NCI-H2107 treated with DMSO at 0.1 percent for 48 hours (cell line): Measurements from ENCODE around the gene TATDN2.

Source experiments
- DNase-seq: peaks from one replicate; lab custom pipeline; 2025; ENCODE audit not compliant: unreplicated experiment; lab: John Stamatoyannopoulos, UW

TATDN2 gene, protein sequence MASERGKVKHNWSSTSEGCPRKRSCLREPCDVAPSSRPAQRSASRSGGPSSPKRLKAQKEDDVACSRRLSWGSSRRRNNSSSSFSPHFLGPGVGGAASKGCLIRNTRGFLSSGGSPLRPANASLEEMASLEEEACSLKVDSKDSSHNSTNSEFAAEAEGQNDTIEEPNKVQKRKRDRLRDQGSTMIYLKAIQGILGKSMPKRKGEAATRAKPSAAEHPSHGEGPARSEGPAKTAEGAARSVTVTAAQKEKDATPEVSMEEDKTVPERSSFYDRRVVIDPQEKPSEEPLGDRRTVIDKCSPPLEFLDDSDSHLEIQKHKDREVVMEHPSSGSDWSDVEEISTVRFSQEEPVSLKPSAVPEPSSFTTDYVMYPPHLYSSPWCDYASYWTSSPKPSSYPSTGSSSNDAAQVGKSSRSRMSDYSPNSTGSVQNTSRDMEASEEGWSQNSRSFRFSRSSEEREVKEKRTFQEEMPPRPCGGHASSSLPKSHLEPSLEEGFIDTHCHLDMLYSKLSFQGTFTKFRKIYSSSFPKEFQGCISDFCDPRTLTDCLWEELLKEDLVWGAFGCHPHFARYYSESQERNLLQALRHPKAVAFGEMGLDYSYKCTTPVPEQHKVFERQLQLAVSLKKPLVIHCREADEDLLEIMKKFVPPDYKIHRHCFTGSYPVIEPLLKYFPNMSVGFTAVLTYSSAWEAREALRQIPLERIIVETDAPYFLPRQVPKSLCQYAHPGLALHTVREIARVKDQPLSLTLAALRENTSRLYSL

DNA sequence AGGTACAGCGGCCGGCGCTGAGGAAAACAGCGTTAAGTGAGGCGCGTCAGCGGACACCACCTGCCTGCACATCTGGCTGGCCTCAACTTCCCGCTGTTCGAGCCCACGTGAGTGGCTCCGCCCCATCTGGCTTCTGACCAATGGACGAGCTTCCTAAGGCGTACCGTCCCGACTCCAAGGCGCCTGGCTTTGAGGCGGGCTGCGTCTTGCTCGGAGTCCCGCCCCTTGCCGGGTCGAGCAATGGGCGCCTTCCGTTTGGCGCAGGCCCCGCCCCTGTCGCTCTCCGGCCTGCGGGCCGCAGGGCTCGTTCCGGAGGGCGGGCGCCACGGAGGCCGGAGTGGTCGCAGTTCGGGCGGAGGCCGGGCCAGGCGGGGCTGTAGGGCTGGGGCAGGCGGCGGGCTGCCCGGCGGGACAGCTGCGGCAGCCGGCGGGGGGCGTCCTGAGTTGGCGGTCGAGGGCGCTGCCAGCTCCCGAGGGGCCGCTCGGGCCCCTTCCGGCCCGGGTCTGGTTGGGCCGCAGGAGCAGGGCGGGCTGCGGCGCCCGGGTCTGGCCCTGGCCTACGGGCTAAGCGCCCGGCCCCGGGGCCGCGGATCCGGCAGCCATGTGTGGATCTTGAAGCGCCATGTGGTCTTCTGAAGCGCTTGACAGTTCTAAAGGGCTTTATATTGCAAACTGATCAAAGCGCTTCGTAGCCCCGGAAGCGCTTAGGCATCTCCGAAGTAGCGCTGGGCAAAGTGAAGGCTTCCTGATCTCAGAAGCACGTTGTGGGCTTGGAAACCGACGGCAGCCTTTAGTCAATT is at the start of gene TATDN2:
Gene TATDN2 (plus strand): TSS at position 276 of the 800 bp plus-strand sequence. CDS start 742 bp downstream, outside the sequence.
- DNase-seq: peak; percentile 41

DNA sequence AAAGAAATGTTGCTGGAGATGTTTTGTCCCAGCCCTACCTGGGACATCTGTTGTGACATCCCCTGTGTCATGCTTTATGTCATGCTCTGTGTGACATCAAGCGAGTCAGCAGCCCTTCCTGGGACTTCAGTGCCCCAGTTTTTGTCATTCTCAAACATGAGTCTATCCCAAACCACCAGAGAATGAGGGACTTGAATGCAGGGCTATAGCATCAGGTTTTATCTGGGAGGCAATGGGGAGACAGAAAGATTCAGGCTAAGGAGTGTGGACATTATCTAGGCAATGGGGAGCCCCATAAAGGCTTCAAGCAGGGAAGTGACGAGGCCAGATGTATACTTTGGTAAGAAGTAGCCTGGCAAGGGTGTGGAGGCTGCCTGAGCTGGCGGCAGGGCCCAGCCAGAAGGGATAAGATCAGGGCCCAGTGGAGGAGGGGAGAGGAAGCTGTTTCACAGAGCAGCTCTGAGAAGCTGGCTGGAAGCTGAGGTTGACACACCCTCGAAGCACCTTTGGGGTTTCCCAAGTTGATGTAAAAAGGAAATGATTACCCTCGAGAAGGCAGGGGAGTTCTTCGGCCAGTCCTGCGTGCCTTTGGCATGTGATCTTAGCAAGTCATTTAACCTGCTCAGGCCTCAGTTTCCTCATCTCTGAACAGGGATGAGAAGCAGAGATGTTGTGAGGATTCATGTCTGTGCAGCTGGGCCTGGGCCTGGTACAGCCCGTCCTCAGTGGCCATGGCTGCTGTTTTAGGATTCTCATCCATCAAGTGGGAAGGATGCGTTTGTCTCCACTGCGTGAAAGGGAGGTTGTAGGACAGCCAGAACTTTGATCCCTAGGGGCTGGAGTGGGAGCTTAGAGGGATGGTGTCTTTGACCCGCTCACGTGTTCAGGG is 49.3 kb upstream of the TATDN2 start:
- no peak for DNase-seq

DNA sequence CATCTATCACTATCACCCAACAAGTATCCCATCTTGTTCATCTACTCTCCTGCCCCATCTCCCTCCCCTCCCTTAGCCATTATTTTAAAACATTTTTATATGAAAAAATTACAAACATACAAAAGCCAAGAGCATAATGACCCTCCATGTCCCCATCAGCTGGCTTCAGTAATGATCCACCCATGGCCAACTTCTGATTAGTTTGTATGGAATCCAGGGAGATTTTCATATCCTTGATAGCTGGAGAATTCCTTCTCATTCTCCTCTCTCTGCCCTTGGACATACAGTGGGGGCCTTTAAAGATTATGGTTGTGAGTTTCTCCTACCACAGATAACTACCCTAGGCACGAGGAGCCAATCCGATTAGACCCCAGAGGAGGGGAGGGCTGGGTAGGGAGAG is 43.3 kb upstream of the TATDN2 start:
- no peak for DNase-seq

DNA sequence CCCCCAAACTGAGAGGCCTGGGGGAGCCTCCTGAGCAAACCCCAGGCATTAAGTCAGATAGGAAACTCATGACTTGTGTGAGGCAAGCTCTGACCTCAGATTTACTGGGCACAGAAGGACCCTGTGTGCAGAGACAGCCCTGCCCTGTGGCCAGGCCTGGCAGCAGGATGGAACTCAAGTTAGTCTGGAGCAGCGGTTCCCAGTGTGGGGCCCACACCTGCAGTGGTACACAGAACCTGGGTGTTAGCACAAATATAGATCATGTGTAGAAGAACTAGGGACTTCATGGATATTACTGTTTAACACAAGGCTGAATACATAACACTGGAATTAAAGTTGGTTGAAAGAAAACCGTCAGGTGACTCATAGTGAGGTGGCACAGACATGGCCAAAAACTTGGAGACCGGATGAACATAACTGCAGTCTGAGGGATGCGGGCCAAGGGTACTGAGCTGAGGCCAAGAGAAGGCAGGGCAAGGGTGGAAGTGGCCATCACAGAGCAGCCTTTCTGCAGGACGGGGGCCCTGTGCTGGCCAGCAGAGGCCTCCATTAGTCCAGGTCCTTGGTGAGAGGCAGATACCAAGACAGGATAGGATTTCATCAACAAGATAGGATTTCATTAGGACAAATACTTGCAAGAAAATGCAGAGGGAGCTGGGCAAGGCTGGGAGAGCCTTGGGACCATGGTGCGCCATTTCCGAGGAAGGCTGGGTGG is 42.7 kb upstream of the TATDN2 start:
- no peak for DNase-seq

GRCh38 chr3:10206166-10206511 is 42.1 kb upstream of the TATDN2 start:
- DNase-seq: no peak

- DNase-seq: no peak
Observed at GRCh38 chr3:10213156-10213792, 35.0 kb upstream of the TATDN2 start.

- no peak for DNase-seq
Observed at GRCh38 chr3:10215578-10216368, 32.5 kb upstream of the TATDN2 start.

GRCh38 chr3:10217359-10217758 is 30.9 kb upstream of the TATDN2 start:
- no peak for DNase-seq

DNA sequence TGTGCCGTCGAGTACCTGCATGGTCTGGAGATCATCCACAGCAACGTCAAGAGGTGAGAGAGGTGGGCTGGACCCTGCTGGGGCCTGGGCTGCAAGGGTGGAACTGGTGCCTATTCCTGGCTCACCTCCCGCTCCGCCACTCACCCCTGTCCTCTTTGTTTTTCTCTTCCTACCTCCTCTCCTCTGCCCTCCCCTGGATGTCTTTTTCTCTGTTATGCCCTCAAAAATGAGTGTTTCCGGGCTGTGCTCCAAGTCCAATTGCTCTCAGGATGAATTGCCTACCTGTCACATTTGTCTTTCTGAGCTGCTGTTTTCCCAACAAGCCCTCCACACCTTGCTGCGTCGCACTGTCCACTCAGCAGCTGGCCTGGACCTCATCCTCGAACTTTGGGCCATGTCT is 28.5 kb upstream of the TATDN2 start:
- no peak for DNase-seq

GRCh38 chr3:10223676-10224639 is 24.3 kb upstream of the TATDN2 start:
- DNase-seq: no peak

DNA sequence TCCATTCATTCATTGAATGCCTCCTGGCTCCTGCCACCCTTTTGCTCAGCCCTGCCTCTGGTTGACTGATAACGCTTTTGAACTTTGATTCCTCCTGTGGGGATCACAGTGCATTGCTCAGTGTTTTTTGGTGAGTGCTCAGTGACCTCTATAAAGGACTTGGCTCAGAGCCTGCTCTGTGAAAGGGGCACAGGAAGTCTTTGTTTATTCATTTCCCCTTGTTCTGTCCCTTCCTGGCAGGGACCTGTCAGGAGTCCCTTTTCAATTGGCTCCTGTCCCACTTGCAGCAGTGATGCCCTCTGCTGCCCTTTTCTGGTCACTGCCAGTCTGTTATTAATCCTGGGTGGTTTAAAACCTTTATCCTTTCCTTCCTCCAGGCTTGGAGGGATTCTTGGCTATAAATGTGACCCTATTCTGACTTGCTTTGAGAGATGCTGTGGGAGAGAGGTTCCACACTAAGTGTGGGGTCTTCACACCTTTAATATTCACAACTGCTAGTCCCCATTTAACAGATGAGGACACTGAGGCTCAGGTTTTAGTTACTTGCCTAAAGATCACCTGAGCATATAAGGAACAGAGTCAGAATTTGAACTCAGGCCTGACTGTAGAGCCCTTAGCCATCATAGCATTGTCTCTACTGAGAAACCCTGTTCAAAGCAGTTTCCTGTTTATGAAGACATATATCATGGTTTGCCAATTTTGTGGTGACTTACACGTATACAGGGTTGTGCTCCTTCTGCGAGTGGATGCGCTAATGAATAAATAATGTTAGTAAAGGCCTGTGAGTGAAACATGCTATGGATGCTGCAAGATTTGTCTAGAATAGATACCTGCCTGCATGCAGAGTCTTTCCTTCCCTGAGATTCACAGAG is 23.2 kb upstream of the TATDN2 start:
- peak; percentile 14 for DNase-seq

- no peak for DNase-seq
Observed at GRCh38 chr3:10226293-10226692, 22.0 kb upstream of the TATDN2 start.

GRCh38 chr3:10228248-10228950 is 19.9 kb upstream of the TATDN2 start:
- DNase-seq: no peak

GRCh38 chr3:10229576-10229975 is 18.7 kb upstream of the TATDN2 start:
- DNase-seq: no peak

DNA sequence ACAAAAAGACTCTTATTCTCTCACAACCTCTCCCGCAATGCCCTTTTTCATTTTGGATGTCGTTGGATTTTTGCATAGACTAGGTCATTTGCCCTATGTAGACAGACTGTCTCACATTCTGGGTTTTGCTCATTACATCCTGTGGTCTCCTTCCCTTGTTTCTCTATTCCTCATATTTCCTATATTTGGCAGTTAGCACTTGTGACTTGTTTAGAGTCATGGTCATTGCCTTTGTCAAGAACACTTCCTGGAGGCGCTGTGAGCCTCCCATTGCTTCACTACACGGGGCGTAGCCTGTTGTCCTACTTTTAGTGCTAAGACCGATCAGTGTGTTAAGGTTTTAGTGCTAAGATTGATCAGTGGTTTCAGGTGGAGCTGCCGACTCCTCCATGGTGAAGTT is 16.1 kb upstream of the TATDN2 start:
- DNase-seq: no peak

DNA sequence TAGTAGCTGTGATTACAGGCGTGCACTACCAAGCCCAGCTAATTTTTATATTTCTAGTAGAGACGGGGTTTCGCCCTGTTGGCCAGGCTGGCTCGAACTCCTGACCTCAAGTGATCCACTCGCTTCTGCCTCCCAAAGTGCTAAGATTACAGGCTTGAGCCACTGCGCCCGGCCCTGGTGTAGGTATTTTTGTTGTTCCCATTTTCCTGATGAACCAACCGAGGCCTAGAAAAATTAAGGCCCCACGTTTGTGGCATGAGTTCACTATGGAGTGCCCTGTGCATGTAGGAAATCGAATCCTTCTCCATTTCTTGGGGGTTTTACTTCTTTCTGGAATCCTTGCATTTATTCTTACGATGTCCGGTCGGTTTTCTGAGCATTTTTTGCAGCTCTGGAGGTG is 14.3 kb upstream of the TATDN2 start:
- DNase-seq: no peak
